ENCODE data around the gene PACS1.

Gene PACS1

GRCh38 chr11:66059966-66060680 is 9.9 kb upstream of the PACS1 start:
- H3K9me3 ChIP-seq: no peaks in the 10 kb centered on the region
- H3K4me1 ChIP-seq: no peaks in the 10 kb centered on the region
- peaks cover 95% of the 10 kb centered on the region for H3K36me3 ChIP-seq (replicated peaks)
- H3K4me3 ChIP-seq: no peak overlapping the region
- DNase-seq (ENCODE audit: low spot score in 2 of 2): no peak
- H3K27me3 ChIP-seq (ENCODE audit: low read depth): no peaks in the 10 kb centered on the region
- in situ Hi-C loops (cut with MboI; ENCODE audit: low sequenced_read_pairs): no loop called here

GRCh38 chr11:66061268-66061667 is 8.8 kb upstream of the PACS1 start:
- Histone ChIP-seq H3K36me3 (replicated peaks) (peaks cover 97% of the 10 kb centered on the region), H3K9me3 (no peaks in the 10 kb centered on the region), H3K4me3 (no peak overlapping the region), H3K4me1 (no peaks in the 10 kb centered on the region), H3K27me3 (ENCODE audit: low read depth) (no peaks in the 10 kb centered on the region)
- no peak for DNase-seq (ENCODE audit: low spot score in 2 of 2)
- in situ Hi-C loops (cut with MboI; ENCODE audit: low sequenced_read_pairs): no loop called here

DNA sequence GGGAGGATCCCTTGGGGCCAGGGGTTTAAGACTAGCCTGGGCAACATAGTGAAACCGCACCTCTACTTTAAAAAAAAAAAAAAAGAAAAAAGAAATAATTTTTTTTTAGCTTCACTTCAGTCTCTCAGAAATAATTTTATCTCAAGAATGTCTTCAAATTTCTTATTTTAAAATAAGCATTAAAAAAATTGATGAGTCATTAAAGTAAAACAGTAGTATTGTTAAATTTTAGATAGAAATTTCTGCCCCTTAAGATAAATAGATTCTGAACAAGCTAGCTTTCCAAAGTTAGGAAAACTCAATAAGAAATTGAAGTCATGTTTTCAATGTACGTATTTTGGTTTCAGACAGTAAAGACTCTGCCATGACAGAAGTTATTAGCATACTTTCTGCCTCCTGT is 7.7 kb upstream of the PACS1 start:
- H3K27me3 ChIP-seq (ENCODE audit: low read depth): no peaks in the 10 kb centered on the region
- H3K36me3 ChIP-seq (replicated peaks): peaks cover 97% of the 10 kb centered on the region
- H3K9me3 ChIP-seq: no peaks in the 10 kb centered on the region
- no peaks in the 10 kb centered on the region for H3K4me1 ChIP-seq
- in situ Hi-C loops (cut with MboI; ENCODE audit: low sequenced_read_pairs): no loop called here
- no peak for DNase-seq (ENCODE audit: low spot score in 2 of 2)
- H3K4me3 ChIP-seq: no peak overlapping the region

DNA sequence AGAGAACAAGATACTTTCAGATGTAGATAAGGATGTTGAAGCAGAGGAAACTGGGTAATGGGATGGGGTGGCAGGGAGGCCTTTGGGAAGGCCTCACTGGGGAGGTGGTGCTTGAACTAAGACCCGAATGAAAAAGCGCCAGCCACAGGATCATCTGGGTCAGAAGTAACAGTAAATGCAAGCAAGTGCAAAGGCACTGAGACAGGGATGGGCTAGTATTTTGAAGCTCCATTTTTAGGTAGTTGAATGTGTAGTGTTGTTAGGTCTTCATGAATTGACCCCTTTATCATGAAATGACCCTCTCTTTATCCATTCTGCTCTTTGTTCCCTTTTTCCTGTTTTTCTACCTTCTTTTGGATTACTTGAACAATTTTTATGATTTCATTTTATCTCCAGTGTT is 6.2 kb upstream of the PACS1 start:
- no peak overlapping the region for H3K4me3 ChIP-seq
- H3K36me3 ChIP-seq (replicated peaks): peaks cover 98% of the 10 kb centered on the region
- H3K9me3 ChIP-seq: no peaks in the 10 kb centered on the region
- no peaks in the 10 kb centered on the region for H3K27me3 ChIP-seq (ENCODE audit: low read depth)
- DNase-seq (ENCODE audit: low spot score in 2 of 2): no peak
- in situ Hi-C loops (cut with MboI; ENCODE audit: low sequenced_read_pairs): no loop called here
- H3K4me1 ChIP-seq: no peaks in the 10 kb centered on the region

- peaks cover 98% of the 10 kb centered on the region for H3K36me3 ChIP-seq (replicated peaks)
- in situ Hi-C loops (cut with MboI; ENCODE audit: low sequenced_read_pairs): no loop called here
- H3K9me3 ChIP-seq: no peaks in the 10 kb centered on the region
- no peaks in the 10 kb centered on the region for H3K4me1 ChIP-seq
- no peaks in the 10 kb centered on the region for H3K27me3 ChIP-seq (ENCODE audit: low read depth)
- no peak for DNase-seq (ENCODE audit: low spot score in 2 of 2)
- H3K4me3 ChIP-seq: no peak overlapping the region
These were observed 5.5 kb upstream of the PACS1 start for GRCh38 chr11:66064571-66064970.

DNA sequence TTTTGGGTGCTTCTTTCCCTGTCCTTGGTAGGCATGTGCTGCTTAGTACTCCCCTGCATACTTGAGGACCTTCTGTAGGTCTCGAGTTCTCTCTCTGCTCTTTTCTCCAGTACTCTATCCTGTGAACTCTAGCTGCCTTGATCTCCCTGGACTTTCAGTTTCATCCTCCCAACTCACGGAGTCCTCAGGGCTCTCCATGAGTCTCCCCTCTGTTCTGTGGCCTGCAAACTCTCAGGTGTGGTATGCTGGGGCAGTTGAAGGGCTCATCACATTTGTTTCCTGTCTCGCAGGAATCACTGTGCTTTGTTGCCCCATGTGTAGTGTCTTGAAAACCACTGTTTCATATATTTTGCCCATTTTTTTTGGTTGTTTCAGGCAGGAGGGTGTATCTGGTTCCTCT is 3.3 kb upstream of the PACS1 start:
- Histone ChIP-seq H3K27me3 (ENCODE audit: low read depth) (no peaks in the 10 kb centered on the region), H3K4me1 (no peaks in the 10 kb centered on the region), H3K4me3 (no peak overlapping the region), H3K36me3 (replicated peaks) (peaks cover 76% of the 10 kb centered on the region), H3K9me3 (no peaks in the 10 kb centered on the region)
- in situ Hi-C loops (cut with MboI; ENCODE audit: low sequenced_read_pairs): no loop called here
- DNase-seq (ENCODE audit: low spot score in 2 of 2): no peak

- Histone ChIP-seq H3K36me3 (replicated peaks) (peaks cover 69% of the 10 kb centered on the region), H3K27me3 (ENCODE audit: low read depth) (no peaks in the 10 kb centered on the region), H3K9me3 (no peaks in the 10 kb centered on the region), H3K4me1 (0 out of 2 replicates have a peak, but pooled peaks cover 2% of the 10 kb centered on the region), H3K4me3 (no peak overlapping the region)
- no peak for DNase-seq (ENCODE audit: low spot score in 2 of 2)
- in situ Hi-C loops (cut with MboI; ENCODE audit: low sequenced_read_pairs): no loop called here
These were observed 2.4 kb upstream of the PACS1 start for GRCh38 chr11:66067640-66068039.

- Histone ChIP-seq H3K4me1 (peaks cover 7% of the 10 kb centered on the region; the same call in 1 of the 2 replicates), H3K4me3 (no peak overlapping the region), H3K36me3 (replicated peaks) (peaks cover 62% of the 10 kb centered on the region), H3K9me3 (no peaks in the 10 kb centered on the region), H3K27me3 (ENCODE audit: low read depth) (no peaks in the 10 kb centered on the region)
- DNase-seq (ENCODE audit: low spot score in 2 of 2): peak; percentile 60 to 90
- in situ Hi-C loops (cut with MboI; ENCODE audit: low sequenced_read_pairs): no loop called here
These were observed 1.8 kb upstream of the PACS1 start for GRCh38 chr11:66068154-66068821.

- peaks cover 54% of the 10 kb centered on the region for H3K36me3 ChIP-seq (replicated peaks)
- no peaks in the 10 kb centered on the region for H3K27me3 ChIP-seq (ENCODE audit: low read depth)
- H3K4me3 ChIP-seq: peak overlapping the region; percentile 34
- no peaks in the 10 kb centered on the region for H3K9me3 ChIP-seq
- in situ Hi-C loops (cut with MboI; ENCODE audit: low sequenced_read_pairs): no loop called here
- H3K4me1 ChIP-seq: peaks cover 7% of the 10 kb centered on the region; the same call in 1 of the 2 replicates
- no peak for DNase-seq (ENCODE audit: low spot score in 2 of 2)
These were observed 953 bp upstream of the PACS1 start for GRCh38 chr11:66068923-66069714.

- Histone ChIP-seq H3K27me3 (ENCODE audit: low read depth) (no peaks in the 10 kb centered on the region), H3K4me1 (peaks cover 7% of the 10 kb centered on the region; the same call in 1 of the 2 replicates), H3K4me3 (peak overlapping the region; percentile 50), H3K36me3 (replicated peaks) (peaks cover 37% of the 10 kb centered on the region), H3K9me3 (no peaks in the 10 kb centered on the region)
- in situ Hi-C loops (cut with MboI; ENCODE audit: low sequenced_read_pairs): no loop called here
- DNase-seq (ENCODE audit: low spot score in 2 of 2): peak; percentile 7 to 64
These were observed 720 bp downstream of the PACS1 start for GRCh38 chr11:66070604-66071380.

DNA sequence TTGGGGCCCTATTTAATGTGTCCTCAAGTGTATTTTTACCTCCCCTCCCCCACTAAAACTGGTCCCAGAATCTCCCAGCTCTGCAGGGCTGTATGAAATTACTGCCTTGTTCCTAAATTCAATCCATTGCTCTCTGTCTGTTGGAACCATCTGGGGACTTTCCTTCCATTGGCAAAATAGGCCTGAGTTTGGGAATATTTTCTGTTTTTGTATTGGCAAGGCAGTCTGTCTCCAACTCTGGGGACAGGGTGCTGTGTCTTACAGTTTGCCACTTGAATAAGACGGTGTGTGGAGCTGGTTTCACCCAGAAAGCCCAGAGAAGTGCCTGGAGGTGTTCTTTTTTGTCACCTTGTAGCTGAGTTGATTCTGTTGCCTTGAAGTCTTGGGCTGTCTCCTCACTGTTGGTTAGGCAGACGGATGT is 1.3 kb downstream of the PACS1 start:
- Histone ChIP-seq H3K27me3 (ENCODE audit: low read depth) (no peaks in the 10 kb centered on the region), H3K4me1 (peaks cover 7% of the 10 kb centered on the region; the same call in 1 of the 2 replicates)

DNA sequence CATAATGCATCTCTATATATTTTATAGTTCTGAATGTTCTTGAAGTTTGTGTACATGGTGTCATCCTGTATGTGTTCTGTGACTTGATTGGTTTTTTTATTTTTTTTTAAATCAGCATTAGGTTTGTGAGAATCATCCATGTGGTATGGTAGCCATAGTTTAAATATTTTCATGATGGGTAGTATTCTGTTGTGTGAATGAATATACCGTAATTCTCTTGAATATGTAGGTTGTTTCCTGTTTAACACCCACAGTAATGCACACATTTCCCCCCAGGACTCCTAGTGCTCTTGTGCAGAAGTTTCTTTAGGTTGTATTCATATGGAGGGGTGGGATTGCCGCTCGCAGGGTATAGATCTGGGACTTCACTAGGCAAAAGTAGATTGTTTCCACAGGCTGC is 2.0 kb downstream of the PACS1 start:
- no peak overlapping the region for H3K4me3 ChIP-seq
- in situ Hi-C loops (cut with MboI; ENCODE audit: low sequenced_read_pairs): no loop called here
- H3K27me3 ChIP-seq (ENCODE audit: low read depth): no peaks in the 10 kb centered on the region
- DNase-seq (ENCODE audit: low spot score in 2 of 2): no peak
- H3K4me1 ChIP-seq: peaks cover 7% of the 10 kb centered on the region; the same call in 1 of the 2 replicates
- H3K36me3 ChIP-seq (replicated peaks): peaks cover 24% of the 10 kb centered on the region
- no peaks in the 10 kb centered on the region for H3K9me3 ChIP-seq

More for the DNA sequence above, 1.3 kb downstream of the PACS1 start:
- no peak for DNase-seq (ENCODE audit: low spot score in 2 of 2)
- in situ Hi-C loops (cut with MboI; ENCODE audit: low sequenced_read_pairs): no loop called here
- Histone ChIP-seq H3K4me3 (peak overlapping the region; percentile 50), H3K36me3 (replicated peaks) (peaks cover 31% of the 10 kb centered on the region), H3K9me3 (no peaks in the 10 kb centered on the region)

DNA sequence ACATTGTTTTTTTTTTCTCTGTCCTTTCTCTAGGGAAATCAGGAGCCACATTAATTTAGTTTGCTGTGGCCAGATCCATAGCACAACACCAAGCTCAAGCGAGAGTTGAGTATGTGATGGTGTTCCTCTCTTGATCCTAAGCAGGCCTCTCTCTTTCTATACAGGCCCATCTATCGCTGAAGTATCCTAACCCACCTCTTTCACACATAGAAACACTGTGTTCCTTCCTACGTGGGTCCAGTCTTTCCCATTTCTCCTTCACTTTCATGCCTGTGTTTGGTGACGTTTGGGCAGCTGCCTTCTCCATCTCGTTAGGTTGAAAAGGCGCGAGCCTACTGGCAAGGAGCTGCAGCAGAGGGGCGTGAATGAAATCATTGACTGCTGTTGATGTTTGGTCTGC is 2.4 kb downstream of the PACS1 start:
- Histone ChIP-seq H3K9me3 (no peaks in the 10 kb centered on the region), H3K36me3 (replicated peaks) (peaks cover 20% of the 10 kb centered on the region), H3K4me1 (peaks cover 7% of the 10 kb centered on the region; the same call in 1 of the 2 replicates), H3K4me3 (no peak overlapping the region), H3K27me3 (ENCODE audit: low read depth) (no peaks in the 10 kb centered on the region)
- in situ Hi-C loops (cut with MboI; ENCODE audit: low sequenced_read_pairs): no loop called here
- no peak for DNase-seq (ENCODE audit: low spot score in 2 of 2)

All from HAP-1 (cell line).